SJSA1 (cell line): ENCODE results near the gene RSPH1. TPM values are rescaled to one million over a fixed set of nuclear protein-coding genes. Genes with fewer than 3 reads are reported as not detected.

Experiments
- DNase-seq, 2 experiments: peaks; one replicate each; pipeline ENCODE4 v3.0.0-alpha.2; 2015 to 2020; ENCODE audit warnings: low spot score in 2 of 2, low read depth in 1 of 2
- H3K27ac ChIP-seq: fragments of 250-450 bp; sonication (Bioruptor Pico); 2 replicates; pipeline ENCODE4 v1.5.1; 2020; ENCODE audit warnings: mild to moderate bottlenecking, moderate library complexity
- H3K27me3 ChIP-seq: fragments of 250-450 bp; sonication (Bioruptor Pico); replicated peaks from 2 replicates; pipeline ENCODE4 v1.5.1; 2020; ENCODE audit warnings: mild to moderate bottlenecking, moderate library complexity
- H3K36me3 ChIP-seq: fragments of 250-450 bp; sonication (Bioruptor Pico); 2 replicates; pipeline ENCODE4 v1.5.1; 2020; ENCODE audit warnings: mild to moderate bottlenecking
- H3K4me1 ChIP-seq: fragments of 250-450 bp; sonication (Bioruptor Pico); replicated peaks from 2 replicates; pipeline ENCODE4 v1.6.1; 2021; ENCODE audit warnings: mild to moderate bottlenecking
- H3K4me3 ChIP-seq: fragments of 250-450 bp; sonication (Bioruptor Pico); 2 replicates; pipeline ENCODE4 v1.5.1; 2020; ENCODE audit warnings: mild to moderate bottlenecking
- H3K9me3 ChIP-seq: fragments of 250-450 bp; sonication (Bioruptor Pico); replicated peaks from 2 replicates; pipeline ENCODE4 v1.5.1; 2020; ENCODE audit warnings: mild to moderate bottlenecking
- total RNA-seq: library from RNA; depleted of rRNA; stranded (reverse); fragments of >200 nt; shearing (Covaris generic); gene quantifications from 2 replicates; pipeline ENCODE4 v1.2.3, GENCODE V29; 2014

RSPH1 gene
- total RNA-seq, 1 experiment from 2014 or later, result not detected

- no peak overlapping the region for H3K4me3 ChIP-seq
- no peaks in the 10 kb centered on the region for H3K36me3 ChIP-seq
- DNase-seq, result no peak
- no peak overlapping the region for H3K27ac ChIP-seq
- H3K9me3 ChIP-seq, result no peaks in the 10 kb centered on the region
- peaks cover 6% of the 10 kb centered on the region; the same call in 1 of the 2 replicates for H3K4me1 ChIP-seq
- no peaks in the 10 kb centered on the region; the same call in 1 of the 2 replicates for H3K27me3 ChIP-seq
Measured at GRCh38 chr21:42498012-42498411, 2.0 kb upstream of the RSPH1 start.

- DNase-seq, result no peak
- H3K27ac ChIP-seq, result no peak overlapping the region
- H3K36me3 ChIP-seq, result no peaks in the 10 kb centered on the region
Measured at GRCh38 chr21:42496839-42497202, 797 bp upstream of the RSPH1 start.

DNA sequence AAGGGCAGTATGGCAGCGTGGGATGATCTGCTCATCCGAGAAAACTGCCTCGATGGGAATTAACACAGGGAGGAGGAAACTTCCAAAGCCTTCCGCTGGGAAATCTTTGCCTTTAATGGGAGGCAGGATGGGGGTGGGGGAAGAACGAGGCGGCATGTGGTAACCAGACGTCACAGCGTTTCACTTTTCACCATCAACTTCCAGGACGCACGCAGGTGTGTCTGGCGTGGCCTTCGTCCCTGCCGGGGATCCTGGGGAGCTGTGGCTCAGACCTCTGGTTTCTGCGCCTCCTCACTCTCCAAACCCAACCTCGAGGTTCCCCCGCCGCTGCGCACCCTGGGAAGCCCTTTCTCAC lies 282 bp downstream of the RSPH1 start:
- H3K27me3 ChIP-seq, result peaks cover 5% of the 10 kb centered on the region; the same call in 1 of the 2 replicates
- no peak for DNase-seq
- H3K36me3 ChIP-seq, result no peaks in the 10 kb centered on the region
- H3K27ac ChIP-seq, result no peak overlapping the region
- H3K4me1 ChIP-seq, result peaks cover 6% of the 10 kb centered on the region; the same call in 1 of the 2 replicates
- H3K9me3 ChIP-seq, result no peaks in the 10 kb centered on the region
- H3K4me3 ChIP-seq, result peak overlapping the region; percentile 39

More at GRCh38 chr21:42496839-42497202, 797 bp upstream of the RSPH1 start:
- Histone ChIP-seq H3K4me1 (peaks cover 6% of the 10 kb centered on the region; the same call in 1 of the 2 replicates), H3K27me3 (no peaks in the 10 kb centered on the region; the same call in 1 of the 2 replicates), H3K9me3 (no peaks in the 10 kb centered on the region), H3K4me3 (peak overlapping the region; percentile 39)

- peak in 1 of 2 experiments; percentile 20 for DNase-seq
- no peaks in the 10 kb centered on the region for H3K36me3 ChIP-seq
- peaks cover 6% of the 10 kb centered on the region; the same call in 1 of the 2 replicates for H3K4me1 ChIP-seq
Measured at GRCh38 chr21:42495027-42495426, 997 bp downstream of the RSPH1 start.

DNA sequence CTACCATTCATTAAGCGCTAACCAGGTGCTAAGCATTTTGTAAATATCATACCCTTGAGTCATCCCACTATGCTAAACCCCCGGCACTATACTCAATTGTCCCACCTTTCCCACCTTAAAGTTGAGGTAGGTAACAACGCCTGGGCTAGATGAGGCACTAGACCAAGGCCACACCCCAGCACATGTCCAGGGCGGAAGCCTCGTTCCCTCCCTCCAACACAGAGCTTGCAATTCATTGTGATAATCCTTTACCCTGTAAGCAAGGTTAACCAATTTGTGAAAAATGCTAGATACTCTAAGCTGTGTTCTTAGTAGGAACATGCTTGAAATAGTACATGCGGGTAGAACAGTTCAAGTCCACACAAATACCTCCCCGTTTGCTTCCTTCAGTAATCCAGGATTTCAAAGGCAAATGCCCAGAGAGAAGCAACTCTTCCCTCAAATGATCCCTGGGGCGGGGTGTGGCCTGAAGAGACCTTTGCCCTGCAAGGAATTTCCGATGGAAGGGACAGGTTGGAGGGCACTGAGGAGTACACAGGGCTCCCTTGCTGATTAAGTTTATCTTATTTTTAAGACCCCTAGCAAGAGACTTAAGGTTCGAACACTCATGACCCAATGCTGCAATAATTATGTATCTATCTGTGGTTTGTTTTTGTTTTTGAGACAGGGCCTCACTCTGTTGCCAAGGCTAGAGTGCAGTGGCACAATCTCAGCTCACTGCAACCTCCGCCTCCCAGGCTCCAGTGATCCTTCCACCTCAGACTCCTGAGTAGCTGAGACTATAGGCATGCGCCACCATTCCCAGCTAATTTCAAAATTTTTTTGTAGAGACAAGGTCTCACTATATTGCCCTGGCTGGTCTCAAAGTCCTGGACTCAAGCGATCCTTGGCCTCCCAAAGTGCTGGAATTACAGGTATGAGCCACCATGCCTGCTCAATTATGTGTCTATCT lies 2.6 kb downstream of the RSPH1 start:
- no peak for DNase-seq
- no peaks in the 10 kb centered on the region for H3K9me3 ChIP-seq
- peaks cover 7% of the 10 kb centered on the region; the same call in 1 of the 2 replicates for H3K27me3 ChIP-seq
- H3K36me3 ChIP-seq, result no peaks in the 10 kb centered on the region
- H3K4me3 ChIP-seq, result no peak overlapping the region
- no peak overlapping the region for H3K27ac ChIP-seq
- H3K4me1 ChIP-seq, result peaks cover 6% of the 10 kb centered on the region; the same call in 1 of the 2 replicates

More at GRCh38 chr21:42495027-42495426, 997 bp downstream of the RSPH1 start:
- Histone ChIP-seq H3K27ac (no peak overlapping the region), H3K4me3 (no peak overlapping the region), H3K9me3 (no peaks in the 10 kb centered on the region), H3K27me3 (peaks cover 5% of the 10 kb centered on the region; the same call in 1 of the 2 replicates)

DNA sequence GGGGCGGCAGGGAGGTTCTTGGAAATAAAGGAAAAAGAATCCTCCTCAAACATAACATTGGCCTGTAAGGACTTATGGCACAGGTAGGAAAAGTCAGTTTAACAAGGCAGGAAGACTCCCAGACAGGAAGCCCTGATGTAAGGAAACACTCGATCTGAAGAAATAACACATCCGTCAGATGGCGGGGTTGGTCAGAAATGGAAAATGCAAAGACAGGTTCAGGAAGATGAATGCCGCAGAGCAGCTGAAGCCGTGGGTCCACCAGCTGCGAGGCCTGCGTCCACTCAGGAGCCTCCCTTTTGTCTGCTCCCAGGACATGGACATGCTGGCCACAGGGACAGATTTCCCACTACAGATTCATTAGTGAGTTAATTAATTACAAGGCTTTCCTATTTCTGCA lies 3.8 kb downstream of the RSPH1 start:
- Histone ChIP-seq H3K36me3 (no peaks in the 10 kb centered on the region), H3K27ac (no peak overlapping the region), H3K27me3 (peaks cover 14% of the 10 kb centered on the region; the same call in 1 of the 2 replicates), H3K4me1 (peaks cover 6% of the 10 kb centered on the region; the same call in 1 of the 2 replicates), H3K9me3 (no peaks in the 10 kb centered on the region), H3K4me3 (no peak overlapping the region)
- DNase-seq, result no peak

DNA sequence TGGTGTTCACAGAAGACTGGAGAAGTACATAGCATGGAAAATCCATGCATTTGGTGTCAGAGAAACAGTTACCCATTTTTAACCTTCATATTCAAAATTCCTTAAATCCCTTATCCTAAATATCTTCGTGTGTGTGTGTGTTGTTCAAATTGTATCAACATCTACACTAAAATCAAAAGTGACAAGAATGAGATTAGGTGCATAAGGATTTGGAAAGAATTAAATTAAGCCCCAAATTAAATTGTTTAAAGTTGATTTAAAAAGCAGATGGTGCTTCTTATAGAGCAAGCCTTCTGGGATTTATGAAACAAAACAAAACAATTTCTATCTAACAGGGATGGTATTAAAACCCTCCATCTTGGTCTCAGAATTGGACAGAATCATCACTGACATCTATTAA lies 4.7 kb downstream of the RSPH1 start:
- Histone ChIP-seq H3K4me1 (no peaks in the 10 kb centered on the region; the same call in 1 of the 2 replicates), H3K36me3 (no peaks in the 10 kb centered on the region), H3K27ac (no peak overlapping the region), H3K9me3 (no peaks in the 10 kb centered on the region), H3K27me3 (peaks cover 14% of the 10 kb centered on the region; the same call in 1 of the 2 replicates), H3K4me3 (no peak overlapping the region)
- DNase-seq, result no peak

GRCh38 chr21:42490720-42491119 lies 5.3 kb downstream of the RSPH1 start:
- Histone ChIP-seq H3K36me3 (no peaks in the 10 kb centered on the region), H3K27me3 (peaks cover 14% of the 10 kb centered on the region; the same call in 1 of the 2 replicates), H3K9me3 (no peaks in the 10 kb centered on the region), H3K4me1 (no peaks in the 10 kb centered on the region; the same call in 1 of the 2 replicates), H3K4me3 (no peak overlapping the region), H3K27ac (no peak overlapping the region)
- DNase-seq, result no peak

DNA sequence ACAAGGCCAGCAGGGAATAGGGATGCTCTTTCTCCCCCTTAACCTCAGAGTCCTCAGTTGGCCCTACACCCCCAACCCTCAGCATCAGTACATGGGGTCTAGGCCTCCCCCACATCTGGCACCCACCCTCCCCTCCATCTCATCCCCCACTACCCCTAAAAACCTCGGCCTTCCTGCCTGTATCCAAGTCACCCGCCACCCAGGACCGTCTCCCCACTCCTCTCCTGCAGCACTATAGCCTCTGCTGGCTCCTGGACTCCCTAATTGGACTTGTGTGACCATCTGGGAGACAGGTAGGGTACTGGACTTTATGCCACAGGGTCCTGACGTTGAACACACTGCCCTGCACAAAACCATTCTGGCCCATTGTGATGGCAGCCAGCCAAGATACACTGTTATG lies 6.0 kb downstream of the RSPH1 start:
- Histone ChIP-seq H3K27me3 (peaks cover 14% of the 10 kb centered on the region; the same call in 1 of the 2 replicates), H3K36me3 (no peaks in the 10 kb centered on the region), H3K27ac (no peak overlapping the region), H3K4me3 (no peak overlapping the region), H3K4me1 (no peaks in the 10 kb centered on the region), H3K9me3 (no peaks in the 10 kb centered on the region)
- no peak for DNase-seq

GRCh38 chr21:42489006-42489563 lies 6.9 kb downstream of the RSPH1 start:
- Histone ChIP-seq H3K4me1 (no peaks in the 10 kb centered on the region), H3K9me3 (no peaks in the 10 kb centered on the region), H3K27ac (no peak overlapping the region), H3K4me3 (no peak overlapping the region), H3K36me3 (no peaks in the 10 kb centered on the region), H3K27me3 (peaks cover 17% of the 10 kb centered on the region)
- DNase-seq, result no peak

GRCh38 chr21:42486531-42486930 lies 9.5 kb downstream of the RSPH1 start:
- Histone ChIP-seq H3K4me3 (no peak overlapping the region), H3K27ac (no peak overlapping the region), H3K9me3 (no peaks in the 10 kb centered on the region), H3K4me1 (no peaks in the 10 kb centered on the region), H3K27me3 (peaks cover 36% of the 10 kb centered on the region), H3K36me3 (no peaks in the 10 kb centered on the region)
- DNase-seq, result no peak

- no peaks in the 10 kb centered on the region for H3K4me1 ChIP-seq
- H3K9me3 ChIP-seq, result no peaks in the 10 kb centered on the region
- H3K27me3 ChIP-seq, result peaks cover 35% of the 10 kb centered on the region
- no peaks in the 10 kb centered on the region for H3K36me3 ChIP-seq
- H3K27ac ChIP-seq, result no peak overlapping the region
- DNase-seq, result peak in 1 of 2 experiments; percentile 11
- no peak overlapping the region for H3K4me3 ChIP-seq
Measured at GRCh38 chr21:42486072-42486471, 10.0 kb downstream of the RSPH1 start.

DNA sequence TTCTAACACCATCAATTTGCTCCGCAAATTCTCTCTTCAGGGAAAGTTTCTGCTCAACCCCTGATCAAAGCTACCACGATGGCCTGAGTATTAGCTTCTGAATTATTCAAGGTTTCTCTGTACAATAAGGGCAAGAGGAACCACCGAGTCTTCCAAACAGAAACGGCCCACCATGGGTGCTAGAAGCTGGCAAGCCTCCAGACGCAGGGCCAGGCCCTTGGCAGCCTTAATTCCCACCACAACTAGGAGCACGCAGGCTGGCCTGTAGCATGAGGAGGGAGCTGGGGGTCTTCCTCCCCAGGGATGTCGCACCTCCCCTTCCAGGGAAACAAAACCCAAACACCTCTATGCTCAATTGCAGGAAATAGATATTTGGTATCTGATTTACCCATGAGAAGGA lies 11.1 kb downstream of the RSPH1 start:
- peaks cover 32% of the 10 kb centered on the region for H3K27me3 ChIP-seq
- H3K9me3 ChIP-seq, result no peaks in the 10 kb centered on the region
- no peaks in the 10 kb centered on the region for H3K4me1 ChIP-seq
- no peak overlapping the region for H3K27ac ChIP-seq
- H3K36me3 ChIP-seq, result no peaks in the 10 kb centered on the region
- DNase-seq, result peak in 1 of 2 experiments; percentile 28
- H3K4me3 ChIP-seq, result no peak overlapping the region

- Histone ChIP-seq H3K4me1 (no peaks in the 10 kb centered on the region), H3K27me3 (peaks cover 23% of the 10 kb centered on the region), H3K4me3 (no peak overlapping the region), H3K27ac (no peak overlapping the region), H3K36me3 (no peaks in the 10 kb centered on the region), H3K9me3 (no peaks in the 10 kb centered on the region)
- peak in 1 of 2 experiments; percentile 5 for DNase-seq
Measured at GRCh38 chr21:42481169-42481568, 14.9 kb downstream of the RSPH1 start.
